ENCODE data around the gene SCG5.

Gene SCG5

DNA sequence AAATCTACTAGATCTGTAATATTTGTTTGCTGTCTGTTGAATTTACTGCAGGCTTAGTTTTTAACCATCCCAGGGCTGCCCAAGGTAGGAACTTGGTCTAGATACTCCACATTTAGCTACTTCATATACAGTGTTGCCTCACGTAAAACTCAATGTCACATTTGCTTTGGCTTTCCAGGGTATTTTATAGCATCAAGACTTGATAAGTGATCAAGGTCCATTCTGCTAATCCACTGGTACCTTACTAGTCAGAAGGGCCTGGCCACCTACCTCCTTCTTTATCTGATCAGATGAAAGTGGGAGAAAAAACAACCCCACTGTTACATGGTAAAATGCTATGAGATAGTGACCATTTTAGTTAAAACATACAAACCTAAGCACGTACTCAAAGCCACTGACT, 50.8 kb downstream of the SCG5 start:
- DNase-seq: no peak

DNA sequence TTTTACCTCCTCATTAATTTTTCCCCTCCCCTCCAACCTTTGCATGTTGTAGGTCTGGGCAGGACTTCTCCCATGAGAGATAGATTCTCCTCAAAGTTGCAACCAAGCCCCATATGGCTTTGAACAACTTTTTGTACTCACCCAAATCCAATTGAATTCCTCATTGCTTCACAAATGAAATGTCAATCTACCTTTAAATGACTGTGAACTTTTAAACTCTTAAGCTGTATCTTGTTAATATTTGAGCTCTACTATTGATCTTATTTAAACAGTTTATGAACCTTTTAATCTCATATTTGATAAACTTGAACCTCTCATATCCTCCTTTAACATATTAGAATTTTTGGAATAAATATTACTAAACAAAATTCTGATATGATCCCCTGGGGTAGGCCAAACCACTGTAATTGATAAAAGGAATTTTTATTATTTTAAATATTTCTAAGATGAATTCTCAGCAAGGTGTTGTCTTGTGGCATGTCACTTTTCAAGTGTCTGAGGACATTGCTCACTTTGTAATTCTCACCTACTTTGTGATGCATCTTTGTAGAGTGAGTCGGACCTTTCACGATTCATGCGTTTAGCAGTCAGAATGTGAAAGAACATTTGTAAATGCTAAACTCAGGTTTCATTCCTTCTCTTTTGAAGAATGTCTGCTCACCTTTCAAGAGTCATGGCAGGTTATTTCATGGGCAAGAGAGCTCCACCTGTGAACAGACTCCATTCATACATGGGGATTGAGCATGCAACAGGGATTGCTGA, 52.9 kb downstream of the SCG5 start:
- DNase-seq: no peak

DNA sequence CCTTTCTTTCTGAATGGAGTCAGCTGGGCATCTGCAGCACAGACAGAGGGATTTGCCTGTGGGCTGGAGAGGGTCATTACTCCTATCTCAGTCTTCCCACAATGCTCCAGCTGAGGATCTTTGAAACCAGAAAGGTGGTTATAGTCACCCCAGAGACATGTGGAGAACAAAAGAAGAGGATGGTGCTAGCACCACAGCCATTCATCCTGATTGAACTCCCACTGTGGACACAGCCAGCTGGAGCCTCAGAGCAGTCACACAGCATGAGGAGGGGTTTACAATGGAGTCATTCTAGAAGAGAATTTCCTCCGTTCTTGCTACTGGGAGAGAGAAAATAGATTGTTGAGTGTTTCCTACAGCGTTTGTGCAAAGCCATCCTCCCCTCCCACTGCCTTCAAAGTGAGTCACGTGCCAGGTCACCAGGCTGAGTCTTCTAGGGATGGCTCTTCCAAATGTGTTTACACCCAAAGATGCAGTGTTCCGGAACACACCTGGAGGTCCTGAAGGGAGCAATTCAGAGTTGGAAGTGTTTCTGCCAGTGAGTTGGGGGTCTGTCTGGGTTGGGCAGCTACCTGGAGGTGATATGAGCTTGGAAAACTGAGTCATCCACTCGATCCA, 57.4 kb downstream of the SCG5 start:
- no peak for DNase-seq

DNA sequence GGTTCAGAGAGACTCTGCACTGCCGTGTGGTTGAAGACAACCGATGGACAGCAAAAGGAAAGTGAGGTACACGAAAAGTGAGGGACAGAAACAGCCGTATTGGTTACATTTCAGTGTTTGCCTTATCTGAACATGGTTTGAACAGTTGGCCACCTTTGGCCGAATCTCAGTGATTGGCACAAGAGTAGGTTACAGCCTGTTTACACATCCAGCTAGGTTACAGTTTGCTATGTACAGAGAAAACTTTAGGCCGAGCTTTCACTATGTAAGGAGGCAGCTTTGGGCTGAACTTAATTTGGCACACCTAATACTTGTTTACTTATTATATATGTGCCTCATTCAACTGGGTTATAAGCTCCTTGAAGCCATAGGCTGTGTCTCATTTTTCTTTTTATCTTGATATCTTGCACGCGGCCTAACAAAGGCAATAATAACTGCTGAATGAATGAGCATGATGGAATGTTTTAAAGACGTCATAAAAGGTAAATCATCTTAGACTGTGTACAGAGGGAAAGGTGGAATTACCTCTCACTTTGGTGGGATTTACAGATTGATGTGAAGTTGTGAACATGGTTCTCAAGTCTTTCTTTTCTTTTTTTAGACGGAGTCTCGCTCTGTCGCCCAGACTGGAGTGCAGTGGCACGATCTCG, 59.1 kb downstream of the SCG5 start:
- no peak for DNase-seq

DNA sequence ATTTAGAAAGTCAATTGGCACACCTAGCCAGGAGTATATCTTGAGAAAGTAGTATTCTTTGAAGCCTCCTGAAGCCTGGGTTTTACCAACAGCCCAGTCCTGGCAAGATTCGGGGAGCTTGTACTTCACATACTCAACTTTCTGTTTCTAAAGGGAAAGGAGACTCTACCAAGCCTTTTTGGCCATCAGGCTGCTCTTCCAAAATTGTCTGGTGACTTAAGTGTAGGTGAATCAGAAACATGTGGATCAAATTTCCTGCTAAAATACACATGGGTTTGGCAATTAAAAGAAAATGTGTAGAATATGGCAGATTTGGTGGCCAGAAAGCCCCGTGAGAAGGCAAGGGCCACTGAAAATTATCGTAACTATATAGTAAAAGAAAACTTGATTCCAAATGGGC, 60.4 kb downstream of the SCG5 start:
- DNase-seq: no peak

DNA sequence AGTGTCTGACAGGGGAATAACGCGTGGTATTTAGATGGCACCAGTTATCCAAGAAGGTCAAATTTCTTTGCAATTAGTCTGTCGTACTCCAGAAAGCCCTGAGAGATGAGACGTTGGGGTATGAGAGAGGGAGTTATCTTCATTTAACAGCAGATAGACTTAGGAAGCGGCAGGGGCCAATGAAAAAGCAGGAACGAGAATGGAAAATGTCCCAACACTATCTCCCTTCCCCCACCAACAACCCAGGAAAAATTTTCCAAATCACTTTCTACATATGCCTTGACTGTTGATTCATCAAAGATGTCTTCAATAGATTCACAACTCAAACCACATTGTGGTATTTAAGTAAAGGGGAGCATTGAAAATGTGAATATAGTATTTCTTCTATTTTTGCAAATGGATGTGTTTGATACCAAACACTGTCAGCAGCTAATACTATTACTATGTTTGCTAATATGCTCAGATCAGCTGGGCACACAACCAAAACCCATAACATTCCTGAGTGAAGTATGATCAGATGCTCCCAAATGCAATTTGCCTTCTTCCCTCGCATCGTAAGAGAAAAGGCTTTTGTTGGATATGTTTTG, 63.0 kb downstream of the SCG5 start:
- DNase-seq: no peak

DNA sequence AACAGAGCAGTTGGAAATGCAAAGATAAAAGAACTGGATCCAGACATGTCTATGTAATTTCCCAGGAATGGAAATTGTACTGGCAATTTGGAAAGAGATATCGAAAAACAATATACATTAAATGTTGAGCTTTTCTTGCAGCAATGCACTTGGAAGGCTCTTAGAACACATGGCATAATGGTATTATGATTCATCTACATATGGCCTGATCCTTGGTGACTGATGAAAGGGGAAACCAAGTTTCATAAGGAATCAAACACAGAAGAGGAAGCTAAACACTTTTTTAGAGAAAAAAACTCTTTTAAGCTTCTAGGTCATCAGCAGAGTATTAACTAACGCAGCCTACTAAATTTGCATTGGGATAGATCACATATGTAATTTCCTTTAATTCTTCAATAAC, 63.9 kb downstream of the SCG5 start:
- DNase-seq: no peak

DNA sequence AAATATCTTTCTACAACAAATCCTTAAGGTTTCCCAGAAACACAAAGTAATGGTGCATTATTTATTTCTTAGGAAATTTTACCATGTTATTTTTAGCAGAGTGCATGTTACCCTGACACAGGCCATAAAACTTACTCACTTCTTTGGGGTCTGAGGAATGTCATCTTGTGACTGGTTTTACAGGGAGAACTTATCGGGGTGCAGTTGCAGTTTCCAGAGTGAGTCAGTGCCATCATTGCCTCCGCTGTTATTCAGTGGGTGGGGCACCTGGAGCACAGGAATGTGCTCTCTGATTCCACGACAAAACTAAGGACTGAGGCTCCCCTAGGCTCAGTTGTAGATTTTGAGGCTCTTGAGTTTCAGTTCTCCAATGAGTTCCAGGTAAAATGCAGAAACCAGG, 65.2 kb downstream of the SCG5 start:
- DNase-seq: no peak

DNA sequence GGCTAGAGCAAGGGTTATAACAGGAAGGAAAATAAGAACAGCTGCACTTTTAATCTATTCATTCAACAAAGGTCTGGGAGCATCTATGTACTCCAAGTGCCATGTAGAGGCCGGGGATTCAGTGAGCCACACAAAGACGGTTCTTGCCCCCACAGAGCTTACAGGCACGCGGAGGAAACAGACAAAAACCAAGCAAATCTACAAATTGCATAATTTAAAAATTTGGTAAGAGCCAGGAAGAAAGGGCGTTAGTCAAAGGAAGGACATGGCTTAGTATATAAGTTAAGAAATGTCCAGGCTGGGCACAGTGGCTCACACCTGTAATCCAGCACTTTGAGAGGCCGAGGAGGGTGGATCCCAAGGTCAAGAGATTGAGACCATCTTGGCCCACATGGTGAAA, 65.9 kb downstream of the SCG5 start:
- no peak for DNase-seq

DNA sequence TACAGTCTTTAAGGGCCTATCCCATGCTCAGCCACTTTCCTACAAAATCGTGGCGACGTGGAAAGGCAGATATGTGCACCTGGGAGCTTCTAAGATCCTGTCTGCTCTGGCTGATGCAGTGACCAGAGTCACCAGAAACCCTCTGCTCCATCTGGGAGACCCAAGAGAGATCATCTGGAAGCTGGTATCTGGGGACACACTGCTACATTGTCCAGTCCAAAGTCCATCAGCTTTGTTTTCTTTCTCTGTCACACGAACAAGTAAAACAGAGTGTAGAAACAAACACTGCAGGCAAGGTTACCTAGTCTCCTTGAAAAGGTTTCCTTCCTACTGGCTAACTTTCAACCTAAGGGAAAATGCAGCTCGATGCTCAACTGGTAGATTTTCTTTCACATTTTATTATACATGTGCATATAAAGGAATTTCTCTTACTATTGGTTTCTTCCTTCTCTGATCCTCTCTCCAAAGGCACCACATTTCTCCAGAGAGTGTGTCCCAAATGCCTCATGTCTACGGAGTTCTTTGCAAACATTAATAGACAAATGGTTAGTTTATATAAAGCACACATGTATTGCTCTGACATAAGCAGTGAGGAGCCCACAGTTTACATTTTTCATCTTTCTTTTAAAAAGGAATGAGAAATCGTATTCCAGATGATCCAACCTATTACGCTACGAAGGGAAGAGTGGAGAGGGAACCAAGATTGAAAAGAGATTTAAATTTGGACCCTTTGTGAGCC, 68.0 kb downstream of the SCG5 start:
- DNase-seq: no peak

DNA sequence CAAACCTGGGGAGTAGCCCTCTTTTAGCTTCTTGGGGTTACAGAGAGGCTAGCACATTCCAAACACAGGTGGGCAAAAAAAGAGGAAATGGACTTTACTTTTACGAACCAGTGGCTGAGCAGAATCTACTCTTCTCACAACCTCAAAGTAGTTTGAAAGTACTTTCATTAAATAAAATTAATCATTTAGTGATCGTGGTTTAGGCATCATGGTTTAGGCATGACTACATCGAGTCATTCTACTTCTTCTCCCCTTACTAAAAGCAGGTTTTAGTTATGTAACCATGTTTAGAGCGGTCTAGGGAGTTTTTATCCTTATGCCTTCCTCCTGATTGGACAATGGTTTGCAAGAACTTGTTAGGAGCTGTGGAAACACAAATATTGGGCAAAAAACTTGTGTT, 73.8 kb downstream of the SCG5 start:
- no peak for DNase-seq

DNA sequence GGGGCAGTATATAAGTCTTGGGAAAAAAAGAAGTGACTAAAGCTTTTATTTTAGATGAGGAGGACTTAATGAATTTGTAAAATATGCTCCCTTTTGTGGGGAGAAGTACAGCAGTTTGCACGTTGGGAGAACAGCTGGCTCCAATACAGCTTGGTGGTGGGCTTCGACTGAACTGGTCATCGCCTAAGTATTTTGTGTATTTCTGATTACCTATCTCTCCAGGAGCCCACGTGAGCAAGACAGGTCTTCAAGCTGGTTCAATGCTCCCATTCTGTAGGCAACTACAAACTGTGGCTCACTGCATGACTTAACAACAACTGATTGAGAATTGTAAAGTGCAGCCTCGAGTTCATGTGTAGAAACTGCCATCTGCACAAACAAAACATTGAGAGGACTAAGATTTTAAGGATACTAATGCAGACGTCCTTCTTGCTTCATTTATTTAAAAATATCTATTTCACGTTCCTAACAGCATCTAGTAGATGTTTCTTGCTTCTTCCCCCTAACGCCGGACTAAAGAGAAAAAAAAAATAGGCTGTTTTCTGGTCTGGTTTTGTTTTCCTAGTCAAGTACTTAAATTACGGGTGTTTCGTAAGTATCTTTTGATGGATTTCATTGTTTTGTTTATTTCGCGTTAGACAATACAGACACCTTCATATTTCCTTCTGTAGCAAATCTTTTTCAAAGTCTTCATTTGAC, 74.9 kb downstream of the SCG5 start:
- no peak for DNase-seq

DNA sequence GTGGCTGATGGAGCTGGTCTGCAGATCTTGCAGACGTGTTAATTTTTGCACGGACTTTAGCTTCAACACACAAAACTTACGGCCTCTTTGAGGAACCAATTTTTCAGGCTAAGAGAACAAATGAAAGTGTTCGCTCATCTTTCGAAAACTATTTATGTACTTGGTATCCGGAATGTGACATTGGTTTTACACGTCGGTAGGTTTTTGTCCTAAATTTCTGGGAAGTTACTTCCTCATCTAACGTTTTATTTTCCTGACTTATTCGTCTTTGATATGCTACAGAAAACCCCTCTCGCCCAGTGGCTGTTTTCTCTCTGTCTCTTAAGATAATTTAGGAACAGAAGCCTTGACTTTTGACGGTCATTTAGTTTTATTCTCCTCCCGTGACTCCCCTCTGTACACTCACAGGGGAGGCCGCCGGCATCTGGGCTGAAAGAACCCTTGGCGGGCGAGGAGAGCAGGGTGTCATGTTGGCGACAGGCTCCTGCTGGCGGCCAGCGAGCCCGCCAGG, 75.5 kb downstream of the SCG5 start:
- DNase-seq: no peak

DNA sequence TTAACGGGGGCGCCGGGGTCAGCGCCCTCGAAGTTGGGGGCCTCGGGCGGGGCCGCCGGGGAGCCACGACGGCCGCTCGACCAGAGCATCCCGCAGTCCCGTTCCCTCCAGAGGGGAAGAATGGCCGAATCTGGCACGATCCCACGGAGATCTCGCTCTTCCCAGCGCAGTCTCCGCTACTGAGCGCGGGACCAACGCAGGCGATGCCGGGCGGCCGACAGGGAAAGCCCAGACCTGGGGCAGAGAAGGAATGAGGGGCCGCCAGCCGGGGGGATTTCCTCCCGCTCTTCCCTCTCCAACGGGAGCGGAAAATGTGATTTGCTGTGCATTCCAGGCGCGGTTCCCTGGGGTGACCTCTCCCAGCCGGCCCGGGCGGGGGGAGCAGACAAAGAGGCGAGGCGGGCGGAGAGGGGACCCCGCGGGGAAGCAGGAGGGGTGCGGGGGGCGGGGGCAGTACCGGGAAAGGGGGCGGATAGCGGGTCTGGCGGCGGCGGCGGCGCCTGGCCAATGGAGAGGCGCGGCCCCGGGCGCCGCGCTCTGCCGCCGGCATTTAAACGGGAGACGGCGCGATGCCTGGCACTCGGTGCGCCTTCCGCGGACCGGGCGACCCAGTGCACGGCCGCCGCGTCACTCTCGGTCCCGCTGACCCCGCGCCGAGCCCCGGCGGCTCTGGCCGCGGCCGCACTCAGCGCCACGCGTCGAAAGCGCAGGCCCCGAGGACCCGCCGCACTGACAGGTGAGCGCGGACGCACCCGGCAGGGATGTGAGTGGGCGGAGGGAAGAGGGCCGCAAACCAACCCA, 76.1 kb downstream of the SCG5 start, which contains the start of gene GREM1:
TSS of gene GREM1 (plus strand) at position 579 of the 801 bp plus-strand sequence. CDS start 12,687 bp downstream, outside the sequence.
- no peak for DNase-seq

DNA sequence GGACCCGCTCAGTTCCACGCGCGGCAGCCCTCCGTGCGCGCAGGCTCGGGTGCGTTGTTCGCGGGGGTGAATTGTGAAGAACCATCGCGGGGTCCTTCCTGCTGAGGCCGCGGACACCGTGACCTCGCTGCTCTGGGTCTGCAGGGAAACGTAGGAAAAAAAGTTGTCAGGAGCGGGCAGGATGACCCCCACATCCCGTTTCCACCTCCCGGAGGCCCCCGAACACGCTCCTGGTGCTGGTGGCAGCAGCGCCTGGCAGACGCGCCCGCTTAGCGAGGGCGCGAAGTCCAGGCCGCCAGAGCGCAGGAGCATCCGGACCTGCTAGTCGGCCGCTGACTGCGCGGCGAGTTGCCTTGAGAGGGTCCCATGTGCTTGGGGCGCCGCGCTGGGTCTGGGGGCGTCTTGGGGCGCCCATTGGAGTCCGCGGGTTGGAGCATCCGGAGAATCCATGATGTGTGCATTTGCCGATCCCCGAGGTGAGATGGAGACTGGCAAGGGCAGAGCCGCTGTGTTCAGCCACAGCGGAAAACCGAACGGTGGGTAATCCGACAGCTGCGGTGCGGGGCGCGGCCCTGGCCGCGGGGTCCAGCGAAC, 76.8 kb downstream of the SCG5 start:
- no peak for DNase-seq

DNA sequence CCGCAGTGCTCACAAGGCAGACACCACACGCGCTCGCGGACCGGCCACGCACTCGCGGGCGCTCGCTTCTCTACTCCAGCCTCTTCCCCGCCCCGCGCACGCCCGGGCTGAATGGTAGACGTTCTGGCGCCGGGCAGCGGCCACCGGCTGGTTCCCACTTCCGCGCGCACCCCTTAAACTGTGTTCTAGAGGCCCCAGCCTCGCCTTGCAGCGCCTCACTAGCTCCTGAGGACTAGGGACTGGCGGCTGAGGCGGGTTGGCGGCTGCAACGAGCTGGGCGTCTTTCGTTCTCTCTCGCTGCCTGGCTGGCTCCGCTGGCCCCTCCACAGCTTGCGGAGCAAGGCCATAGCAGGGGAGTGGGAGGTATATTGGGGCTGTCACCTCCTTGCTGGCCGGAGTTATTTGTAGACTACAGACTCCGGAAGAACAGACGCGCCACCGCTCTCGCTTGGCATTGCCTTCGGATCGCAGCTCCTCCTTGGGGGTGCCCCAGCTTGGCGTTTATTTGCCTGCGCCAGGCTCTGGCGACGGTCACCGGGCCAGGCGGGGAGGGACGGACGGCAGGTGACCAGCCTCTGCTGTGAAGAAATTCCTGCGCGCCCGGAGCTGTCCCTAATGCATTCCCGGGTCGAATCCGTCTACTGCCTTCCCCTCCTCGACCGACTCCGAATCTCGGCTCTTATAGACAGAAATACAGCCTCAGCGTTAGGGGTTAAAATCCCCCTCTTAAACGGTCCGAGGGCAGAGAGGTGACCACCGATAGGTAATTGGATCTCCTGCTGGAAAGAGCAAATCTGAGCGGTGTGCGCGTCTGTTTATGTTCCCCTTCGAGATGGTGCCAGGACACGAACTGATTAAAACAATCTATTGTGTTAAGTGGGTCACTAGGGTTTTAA, 77.6 kb downstream of the SCG5 start:
- DNase-seq: peak; percentile 28

DNA sequence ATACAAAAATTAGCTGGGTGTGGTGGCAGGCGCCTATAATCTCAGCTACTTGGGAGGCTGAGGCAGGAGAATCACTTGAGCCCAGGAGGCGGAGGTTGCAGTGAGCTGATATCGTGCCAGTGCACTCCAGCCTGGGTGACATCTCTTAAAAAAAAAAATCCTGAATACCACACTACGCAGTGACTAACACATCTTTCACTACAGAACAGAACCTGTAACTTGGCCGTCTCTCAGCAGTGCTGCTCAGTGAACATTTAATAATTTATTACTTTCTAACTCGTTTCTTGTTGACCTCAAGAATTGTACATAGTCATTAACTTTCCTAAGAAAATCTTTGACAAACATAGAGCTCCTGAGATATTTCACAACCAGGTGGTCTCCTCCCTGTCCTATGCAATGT, 80.1 kb downstream of the SCG5 start:
- DNase-seq: no peak

DNA sequence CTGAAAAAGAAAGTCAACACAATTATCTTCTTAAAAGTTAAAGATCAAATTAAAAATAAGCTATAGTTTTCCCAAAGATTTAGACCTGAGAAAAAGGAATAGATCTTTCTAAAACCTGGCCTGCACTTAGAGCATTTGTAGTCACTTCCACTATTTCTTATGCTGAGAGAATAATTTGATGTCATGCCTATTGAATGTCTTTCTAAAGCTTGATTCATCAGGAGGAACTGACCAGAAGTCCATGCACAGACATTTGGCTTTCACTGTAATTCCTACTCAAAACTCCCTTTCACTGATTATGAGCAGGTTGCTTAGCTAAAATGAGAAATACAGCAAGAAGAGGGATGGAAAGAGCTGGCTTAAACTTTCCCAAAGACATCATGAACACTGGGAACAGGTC, 80.6 kb downstream of the SCG5 start:
- no peak for DNase-seq

DNA sequence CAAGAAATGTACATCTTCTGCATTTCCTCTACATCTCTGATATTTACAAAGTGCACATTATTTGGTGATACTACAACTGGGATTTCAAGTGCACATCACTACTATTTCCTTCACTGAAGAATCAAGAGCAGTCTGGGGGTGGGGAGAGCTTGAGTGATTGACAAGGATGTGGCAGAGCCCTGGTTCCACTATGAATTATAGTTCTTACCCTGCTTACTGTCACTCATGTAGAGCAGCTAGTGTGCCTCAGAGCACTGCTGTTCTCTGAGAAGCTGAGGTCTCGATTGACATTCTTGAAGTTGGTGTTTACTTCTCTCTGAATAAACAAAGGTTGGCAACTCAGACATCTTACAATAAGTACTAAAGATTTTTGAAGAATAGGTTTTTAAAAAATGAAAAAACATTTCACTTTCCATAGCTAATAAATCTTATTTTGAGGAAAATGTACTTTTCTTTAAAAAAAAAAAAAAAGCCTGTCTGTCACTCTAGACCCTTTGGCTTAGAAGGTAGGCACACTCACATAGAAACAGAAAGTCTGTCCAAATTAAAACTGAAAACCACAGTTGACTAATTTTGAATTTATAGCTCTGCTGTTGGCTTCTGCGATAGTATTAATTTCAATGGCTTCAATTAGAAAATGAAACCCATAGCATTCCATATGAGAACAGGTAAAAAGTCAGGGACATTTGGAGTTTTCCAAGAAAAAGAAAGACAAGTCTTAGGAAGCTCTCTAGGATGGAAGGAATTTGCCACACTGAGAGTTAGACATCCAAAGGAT, 81.8 kb downstream of the SCG5 start:
- no peak for DNase-seq

Data from NCI-H774 (cell line).